GM19468 (cell line): ENCODE measurements around the gene ECHS1.

ENCODE experiments used
- ATAC-seq: cut with Tn5 transposase; IDR thresholded peaks from one replicate; pipeline ENCODE4 v1.9.1; 2021; ENCODE audit warnings: mild to moderate bottlenecking, moderate library complexity, moderate number of reproducible peaks; ENCODE audit not compliant: unreplicated experiment; ENCODE audit errors: extremely low read depth

ECHS1 gene

DNA sequence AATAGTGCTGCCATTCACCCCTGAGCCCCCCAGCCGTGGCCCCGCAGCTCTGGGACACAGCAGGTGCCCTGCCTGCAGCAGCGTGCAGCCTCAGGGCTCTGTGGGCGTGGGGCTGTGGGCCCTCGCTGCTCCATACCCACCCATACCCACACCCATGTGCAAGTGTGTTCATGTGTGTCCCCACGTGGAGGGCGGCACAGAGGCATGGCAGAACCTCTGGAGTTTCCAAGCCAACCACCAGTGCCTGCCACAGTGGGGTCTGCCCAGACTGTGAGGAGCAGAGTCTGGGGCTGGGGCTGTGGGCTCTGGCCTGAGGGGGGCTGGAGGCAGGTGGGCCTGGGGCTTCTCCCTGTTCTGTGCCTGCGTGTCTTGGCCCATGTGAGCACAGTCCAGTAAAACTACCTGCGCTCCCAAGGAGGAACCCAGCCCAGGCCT, 23.6 kb downstream of the ECHS1 start:
- no peak for ATAC-seq

DNA sequence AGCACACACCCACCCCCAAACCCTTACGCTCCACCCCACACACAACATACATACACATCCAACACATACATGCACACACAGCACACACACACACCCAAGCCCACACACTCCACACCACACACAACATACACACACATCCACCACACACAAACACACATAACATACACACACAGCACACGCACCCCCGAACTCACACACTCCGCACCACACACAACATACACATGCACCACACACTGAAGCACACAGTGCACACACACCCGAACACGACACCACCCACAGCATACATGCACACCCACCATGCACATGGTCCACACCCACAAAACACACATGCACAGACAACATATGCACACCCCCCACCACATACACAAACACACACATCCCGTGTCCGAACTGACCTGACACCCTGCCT, 24.0 kb downstream of the ECHS1 start:
- ATAC-seq: no peak

DNA sequence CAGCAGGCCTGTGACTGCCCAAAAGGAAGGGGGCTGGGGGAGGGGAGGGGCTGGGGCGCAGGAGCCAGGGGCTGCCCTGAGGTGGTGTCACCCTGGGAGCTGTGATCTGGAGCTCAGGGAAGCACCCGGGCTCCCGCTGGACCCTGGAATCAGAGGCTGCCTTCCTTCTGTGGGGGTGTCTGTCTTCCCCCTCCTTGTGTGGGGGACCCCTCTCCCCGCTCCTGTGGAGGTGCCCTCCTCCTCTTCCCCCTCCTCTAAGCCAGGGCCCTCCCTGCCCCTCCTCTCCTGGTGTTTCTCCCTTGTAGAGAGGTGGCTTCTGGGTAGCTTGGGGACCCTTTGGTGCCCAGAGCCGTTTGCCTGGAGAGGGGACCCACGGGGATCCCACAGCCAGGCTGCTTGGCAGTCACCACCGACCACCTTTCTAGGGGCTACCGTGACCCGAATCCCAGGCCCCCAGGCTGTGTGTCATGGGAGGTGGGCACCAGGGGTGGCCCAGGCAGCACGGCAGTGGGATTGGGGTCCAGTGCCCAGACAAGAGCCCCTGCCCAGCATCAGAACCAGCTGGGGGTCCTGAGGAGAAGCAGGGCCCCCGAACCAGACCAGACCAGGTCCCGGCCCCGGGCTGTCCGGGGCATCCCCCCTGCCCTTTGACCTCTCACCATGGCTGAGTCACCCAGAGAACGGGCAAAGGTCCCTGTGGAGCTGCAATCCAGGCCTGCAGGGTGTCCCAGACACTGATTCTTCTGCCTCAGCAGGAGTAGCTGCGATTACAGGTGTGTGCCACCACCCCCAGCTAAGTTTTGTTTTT, 25.2 kb downstream of the ECHS1 start:
- no peak for ATAC-seq

DNA sequence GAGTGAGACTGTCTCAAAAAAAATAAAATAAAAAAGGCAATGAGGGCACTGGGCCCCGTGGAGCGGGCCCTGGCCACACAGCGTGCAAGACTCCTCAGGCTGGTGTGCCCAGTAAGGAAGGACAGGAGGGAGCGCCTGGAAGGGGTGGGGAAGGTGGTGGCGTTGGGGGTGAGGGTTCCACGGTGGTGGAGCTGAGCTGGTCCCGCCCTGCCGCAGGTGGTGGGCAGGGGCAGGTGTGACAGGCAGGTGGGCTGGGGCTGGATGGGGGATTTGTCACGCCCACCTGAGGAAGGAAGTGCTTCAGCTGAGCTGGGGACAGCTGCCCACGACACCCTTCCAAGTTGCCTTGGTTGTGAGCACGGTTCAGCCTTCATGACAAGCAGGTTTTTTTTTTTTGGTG, 26.7 kb downstream of the ECHS1 start:
- ATAC-seq: no peak

DNA sequence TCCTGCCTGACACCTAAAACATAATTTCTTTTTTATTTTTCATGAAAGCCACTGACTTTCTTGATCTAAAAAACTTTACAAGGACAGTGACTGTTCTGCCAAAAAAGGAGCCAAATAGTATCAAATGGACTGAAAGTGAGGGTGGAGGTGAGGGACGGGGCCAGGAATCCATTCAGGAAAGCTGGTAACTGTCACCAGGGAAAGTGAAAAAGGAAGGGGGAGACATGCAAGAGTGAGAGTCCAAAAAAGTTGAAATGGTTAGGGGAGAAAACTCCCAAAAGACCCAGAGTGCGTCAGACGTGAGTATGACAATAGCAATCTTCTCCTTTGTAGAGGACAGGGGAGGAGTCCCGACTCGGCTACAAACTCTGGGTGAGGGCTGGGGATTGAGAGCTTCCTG, 28.9 kb downstream of the ECHS1 start:
- ATAC-seq: no peak

DNA sequence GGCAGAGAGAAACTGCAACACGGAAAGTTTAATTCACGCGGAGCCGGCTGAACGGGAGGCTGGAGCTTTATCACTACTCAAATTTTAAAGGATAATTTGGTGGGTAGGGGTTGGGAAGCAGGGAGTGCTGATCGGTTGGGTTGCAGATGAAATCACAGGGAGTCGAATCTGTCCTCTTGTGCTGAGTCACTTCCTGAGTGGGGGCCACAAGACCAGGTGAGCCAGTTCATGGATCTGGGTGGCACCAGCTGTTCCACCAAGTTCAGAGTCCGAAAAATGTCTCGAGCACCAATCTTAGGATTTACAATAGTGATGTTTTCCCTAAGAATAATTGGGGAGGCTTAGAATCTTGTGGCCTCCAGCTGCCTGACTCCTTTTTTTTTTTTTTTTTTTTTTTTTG, 29.6 kb downstream of the ECHS1 start:
- no peak for ATAC-seq

DNA sequence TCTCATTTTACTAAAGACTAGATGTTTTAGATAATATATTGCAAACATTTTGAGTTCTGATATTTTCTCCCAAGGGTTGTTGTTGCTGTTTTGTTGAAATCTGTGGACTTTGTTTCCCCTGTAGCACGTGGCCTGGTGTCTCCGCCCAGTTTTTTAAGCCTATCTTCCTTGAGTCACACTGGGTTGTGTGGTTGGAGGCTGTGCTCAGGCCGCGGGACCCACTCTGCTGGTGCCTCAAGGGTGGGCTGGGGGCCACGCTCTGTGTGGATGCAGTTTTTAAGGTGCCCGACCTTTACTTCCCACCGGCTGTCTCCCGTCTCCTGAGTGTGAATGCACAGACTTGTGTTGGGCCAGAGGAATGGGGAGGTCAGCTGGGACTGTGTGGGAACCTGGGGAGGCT, 30.2 kb downstream of the ECHS1 start:
- no peak for ATAC-seq

DNA sequence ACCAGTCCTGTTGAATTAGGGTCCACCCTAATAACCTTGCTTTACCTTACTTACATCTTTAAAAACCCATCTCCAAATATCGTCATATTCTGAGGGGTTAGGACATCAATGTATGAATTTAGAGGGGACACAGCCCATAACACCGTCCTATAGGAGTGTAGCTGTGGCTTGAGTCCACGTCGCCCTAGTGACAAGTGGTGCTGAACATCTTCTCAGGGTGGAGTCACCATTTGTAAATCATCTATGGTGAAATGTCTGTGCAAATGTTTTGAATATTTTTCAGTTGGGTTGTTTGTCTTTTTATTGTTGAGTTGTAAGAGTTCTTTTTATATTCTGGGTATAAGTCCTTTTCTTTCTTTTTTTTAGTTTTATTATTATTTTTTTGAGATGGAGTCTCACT, 31.2 kb downstream of the ECHS1 start:
- no peak for ATAC-seq

DNA sequence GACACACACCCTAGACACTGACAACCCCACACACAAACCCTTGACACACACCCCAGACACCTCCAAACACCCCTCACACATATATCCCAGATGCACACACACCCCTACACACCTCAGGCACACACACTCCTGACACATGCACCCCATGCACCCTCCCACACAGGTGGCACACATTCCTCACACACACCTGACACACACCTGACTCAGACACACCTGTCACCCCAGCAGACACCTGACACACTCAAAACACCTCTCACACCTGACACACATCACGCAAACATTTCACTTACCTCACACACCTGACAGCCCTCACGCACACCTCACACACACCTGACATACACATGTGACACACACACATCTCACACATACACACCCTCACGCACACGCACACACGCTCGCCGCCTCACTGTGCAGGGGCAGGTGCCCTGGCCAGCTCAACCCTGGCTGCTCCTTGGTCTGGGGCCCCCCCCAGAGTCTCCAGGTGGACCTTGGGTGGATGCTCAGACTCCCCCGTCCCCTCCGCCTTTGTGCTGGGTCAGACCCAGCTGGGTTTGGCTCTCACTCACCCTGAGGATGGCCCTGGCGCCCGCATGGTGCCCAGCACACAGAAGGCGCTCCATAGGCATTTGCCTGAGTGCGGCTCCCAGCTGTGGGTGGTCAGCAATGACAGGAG, 33.3 kb downstream of the ECHS1 start:
- no peak for ATAC-seq

DNA sequence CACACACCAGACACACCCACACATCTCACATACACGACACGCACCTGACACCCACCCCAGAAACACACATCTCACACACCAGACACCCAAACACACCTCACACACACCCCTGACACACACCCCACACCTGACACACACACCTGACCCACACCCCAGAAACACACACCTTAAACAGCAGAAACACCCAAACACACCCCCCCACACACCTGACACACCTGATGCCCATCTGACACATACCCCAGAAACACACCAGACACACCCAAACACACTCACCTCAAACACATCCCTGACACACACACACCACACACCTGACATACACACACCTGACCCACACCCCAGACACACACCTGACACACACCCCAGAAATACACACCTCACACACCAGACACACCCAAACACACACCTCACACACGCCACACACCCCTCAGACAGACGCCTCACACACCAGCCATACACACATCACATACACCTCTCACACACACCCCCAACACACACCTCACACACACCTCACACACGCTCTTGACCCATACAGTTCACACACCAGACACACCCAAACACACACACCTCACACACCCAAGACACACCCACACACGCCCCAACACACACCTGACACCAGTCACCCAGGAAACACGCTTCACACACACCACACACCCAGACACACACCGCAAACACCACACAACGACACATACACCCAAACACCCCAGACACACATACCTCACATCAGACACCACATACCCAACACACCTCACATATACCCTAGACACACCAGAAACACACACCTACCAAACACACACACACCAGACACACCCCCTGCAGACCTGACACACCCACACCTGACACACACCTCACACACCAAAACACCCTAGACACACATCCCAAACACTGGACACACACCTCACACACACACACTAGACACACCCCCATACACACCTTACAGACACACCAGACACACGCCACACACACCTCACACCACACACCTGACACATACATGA, 34.8 kb downstream of the ECHS1 start:
- no peak for ATAC-seq

DNA sequence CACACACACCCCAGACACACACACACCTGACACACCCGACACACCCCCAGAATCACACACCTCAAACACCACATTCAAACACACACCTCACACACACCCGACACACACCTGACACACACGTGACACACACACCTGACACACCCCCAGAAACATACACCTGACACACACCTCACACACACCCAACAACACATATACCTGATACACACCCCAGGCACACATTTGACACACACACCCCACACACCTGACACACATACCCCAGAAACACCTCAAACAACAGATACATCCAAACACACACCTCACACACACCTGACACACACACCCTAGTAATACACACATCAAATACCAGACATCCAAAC, 35.8 kb downstream of the ECHS1 start:
- ATAC-seq: no peak

DNA sequence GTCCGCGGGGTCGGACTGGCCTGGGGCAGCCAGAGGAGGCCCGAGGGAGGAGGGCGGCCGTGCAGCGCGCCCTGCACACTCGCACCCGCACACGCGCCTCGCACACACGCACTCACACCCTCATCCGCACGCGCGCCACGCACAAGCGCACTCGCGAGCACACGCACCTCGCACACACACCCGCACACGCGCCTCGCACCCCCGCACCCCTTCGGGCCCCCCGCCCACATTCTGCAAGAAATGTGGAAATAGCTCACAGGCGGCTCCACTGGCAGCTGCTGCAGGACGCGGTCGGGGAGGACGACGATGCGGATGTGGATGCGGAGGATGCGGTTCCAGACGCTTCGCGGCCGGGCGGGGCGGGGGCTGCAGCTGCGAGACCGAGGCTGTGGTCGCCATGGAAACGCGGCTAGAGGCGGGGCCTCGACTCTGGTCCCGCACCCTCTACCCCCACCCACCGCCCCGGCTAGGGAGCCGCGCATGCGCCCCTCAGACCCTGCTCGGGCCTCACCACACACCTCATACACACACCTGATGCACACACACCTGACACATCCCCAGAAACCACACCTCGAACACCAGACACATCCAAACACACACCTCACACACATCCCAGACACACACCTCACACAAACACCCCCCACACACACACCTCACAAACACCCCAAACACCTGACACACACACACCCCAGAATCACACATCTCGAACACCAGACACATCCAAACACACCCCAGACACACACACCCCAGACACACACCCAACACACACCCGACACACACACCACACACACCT, 36.4 kb downstream of the ECHS1 start, which contains the start of gene CALY:
CALY (minus strand) TSS at position 320 of the 793 bp plus-strand sequence. CDS start 7,907 bp downstream, outside the sequence.
- ATAC-seq: no peak

DNA sequence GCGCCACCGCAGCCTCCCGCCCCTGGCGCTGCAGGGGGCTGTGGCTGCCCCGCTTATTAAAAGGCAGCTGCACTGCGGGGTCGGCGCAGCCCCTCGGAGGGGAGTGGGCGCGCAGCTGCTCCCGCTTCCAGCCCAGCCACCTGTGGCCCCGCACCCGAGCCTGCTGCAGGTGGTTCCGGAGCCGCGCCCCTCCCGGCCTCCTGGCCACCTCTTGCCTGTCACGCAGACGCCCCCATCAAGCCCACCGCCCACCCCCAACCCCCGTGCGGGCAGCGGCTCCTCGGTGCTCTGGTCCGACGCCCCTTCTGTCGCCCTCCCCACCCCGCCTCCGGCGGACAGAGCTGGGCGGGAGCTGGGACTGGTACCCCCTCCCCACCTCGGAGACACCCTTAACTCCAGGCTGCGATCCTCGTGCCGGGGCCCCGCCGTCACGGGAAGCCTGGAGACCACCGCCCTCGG, 37.0 kb downstream of the ECHS1 start:
- no peak for ATAC-seq

DNA sequence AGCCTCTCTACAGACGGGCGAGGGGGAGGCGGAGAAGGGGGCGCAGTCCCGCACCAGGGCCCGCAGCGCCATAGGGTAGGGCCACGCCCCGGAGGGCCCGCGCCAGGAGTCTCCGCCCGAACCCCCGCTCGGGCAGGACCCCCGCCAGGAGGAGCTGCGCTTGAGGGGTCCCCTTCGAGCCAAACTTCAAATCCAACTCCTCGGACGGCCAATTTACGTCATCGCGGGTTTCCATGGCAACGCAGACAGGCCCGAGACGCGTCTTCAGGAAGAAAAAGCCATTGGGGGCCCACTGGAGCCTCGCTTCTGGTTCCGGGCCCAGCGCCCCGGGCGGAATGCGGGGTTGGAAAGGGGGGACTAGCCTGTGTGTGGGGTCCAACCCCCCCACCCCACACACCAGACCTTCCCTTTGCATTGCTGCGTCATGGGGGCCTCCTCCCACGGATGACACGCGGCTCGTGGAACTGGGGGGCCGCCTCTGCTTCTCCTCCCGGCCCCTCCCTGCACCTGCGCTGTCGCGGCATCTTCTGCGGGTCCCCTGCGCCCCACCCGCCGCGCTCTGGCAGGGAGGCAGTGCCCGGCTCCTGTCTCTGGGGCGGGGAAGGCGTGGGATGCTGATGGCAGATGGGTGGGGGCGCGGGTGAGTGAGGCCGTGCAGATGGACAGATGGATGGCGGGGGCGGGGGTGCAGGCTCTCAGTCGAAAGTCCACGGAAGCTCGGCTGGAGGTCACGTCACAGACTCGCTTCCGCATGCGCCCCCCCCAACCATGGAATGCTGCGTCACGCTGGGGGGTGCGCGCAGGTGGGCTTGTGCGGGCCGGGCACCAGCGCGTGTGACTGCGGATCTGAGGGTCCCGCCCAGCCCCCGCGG, 37.7 kb downstream of the ECHS1 start:
- no peak for ATAC-seq

DNA sequence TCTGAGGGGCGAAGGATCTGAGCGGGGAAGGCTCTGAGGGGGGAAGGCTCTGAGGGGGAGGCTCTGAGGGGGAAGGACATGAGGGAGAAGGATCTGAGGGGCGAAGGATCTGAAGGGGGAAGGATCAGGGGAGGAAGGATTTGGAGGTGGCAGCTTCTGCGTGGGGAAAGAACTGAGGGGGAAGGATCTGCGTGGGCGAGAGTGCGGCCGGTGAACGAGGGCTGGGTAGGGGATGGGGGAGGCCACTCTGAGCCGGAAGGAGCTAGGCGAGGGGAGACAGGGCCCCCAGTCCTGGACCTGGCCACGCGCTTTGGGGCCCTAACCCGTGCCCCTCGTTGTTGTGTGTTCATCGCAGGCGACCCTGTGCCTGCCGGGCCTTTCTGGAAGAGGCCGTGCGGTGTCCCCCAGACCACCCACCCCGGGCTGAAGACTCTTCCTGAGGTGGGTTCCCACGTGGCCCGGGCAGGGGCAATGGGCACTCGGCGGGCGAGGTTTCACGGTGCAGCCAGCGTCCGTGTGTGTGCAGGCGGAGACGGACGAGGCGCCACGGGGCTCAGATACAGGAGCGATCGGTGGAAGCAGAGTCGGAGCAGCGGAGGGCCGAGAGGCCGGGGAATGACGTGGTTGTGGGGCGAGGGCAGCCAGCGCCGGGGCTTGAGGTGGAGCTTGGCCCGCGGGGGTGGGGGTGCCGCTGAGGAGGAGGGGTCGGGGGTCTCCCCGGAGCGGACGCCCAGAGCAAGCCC, 38.5 kb downstream of the ECHS1 start:
- no peak for ATAC-seq

DNA sequence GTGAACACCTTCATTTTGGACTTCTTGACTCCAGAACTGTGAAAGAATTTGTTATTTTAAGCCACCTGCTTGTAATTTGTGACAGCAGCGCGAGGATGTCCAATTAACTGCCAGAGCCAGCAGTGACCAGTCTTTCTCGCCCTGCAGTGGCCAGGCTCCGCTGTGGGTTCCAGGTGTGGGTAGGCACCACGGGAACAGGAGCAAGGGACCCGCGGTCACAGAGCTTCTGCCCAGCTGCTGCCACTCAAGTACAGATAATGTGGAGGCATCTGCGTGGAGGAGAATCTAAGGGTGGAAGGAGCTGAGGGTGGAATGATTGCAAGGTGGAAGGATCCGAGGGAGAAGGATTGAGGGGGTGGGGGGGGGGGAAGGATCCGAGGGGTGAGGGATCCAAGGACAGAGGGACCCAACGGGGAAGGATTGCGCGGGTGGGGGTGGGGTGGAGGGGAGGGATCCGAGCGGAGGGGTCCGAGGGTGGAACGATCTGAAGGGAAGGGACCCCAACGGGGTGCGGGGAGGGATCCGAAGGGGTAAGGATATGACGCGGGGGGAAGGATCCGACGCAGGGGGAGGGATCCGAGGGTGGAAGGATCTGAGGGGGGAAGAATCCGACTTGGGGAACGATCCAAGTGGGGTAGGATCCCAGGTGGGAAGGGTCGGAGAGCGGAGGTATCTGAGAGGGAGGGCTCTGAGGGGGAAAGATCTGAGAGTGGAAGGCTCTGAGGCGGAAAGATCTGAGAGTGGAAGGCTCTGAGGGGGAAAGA, 40.0 kb downstream of the ECHS1 start:
- no peak for ATAC-seq

DNA sequence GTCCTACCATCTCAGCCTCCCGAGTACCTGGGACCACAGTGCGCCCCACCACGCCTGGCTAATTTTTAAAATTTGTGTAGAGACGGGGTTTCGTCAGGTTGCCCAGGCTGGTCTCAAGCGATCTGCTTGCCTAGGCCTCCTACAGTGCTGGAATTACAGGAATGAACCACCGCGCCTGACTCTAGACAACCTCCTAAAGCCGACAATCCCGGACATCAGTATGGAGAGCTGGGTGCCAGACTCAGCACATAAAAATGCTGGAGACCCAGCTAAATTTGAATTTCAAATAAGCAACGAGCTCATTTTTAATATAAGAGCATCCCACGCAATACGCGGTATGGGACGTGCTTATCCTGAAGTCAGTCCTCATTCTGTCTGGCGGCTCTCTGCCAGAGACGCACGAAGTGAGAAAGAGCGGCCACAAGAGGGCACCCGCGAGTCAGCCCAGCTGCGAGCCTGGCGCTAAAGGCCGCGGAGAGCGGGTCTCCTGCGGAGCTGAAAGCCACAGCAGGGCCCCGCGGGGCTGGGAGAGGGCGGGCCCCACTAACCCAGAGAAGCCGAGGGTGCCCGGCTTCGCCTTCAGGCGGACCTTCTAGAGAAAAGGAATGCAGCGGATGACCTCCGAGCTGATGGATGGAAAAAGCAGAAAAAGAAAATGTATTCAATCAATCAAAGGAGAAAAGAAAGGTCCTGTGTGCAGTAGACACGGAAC, 43.5 kb downstream of the ECHS1 start:
- ATAC-seq: no peak
